ENCODE results near the gene PLCB1.

Gene PLCB1

DNA sequence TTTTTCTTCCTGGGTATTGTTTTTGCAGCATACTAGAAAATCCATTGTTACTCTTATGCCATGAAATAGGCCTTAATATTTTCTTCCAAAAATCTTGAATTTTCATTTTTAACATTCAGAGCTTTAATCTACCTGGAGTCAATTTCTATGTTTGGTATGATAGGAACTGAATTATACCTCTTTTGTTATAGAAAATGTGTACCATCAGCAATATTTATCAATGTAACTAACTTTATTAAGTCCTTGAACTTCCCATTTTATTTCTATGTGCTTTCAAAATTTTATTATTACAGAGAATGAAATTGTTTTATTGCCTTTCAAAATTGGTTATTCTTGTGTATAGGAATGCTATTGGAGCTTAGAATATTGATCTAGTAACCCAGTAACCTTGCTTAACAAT, 68.2 kb downstream of the PLCB1 start:
- no peak overlapping the region for H3K9ac ChIP-seq (ENCODE audit: low read depth, low read length)
- no peaks in the 10 kb centered on the region for H3K36me3 ChIP-seq (ENCODE audit: insufficient read depth, low read depth, low read length)
- H3K4me1 ChIP-seq (ENCODE audit: insufficient read depth, low read length) = no peaks in the 10 kb centered on the region
- no peak overlapping the region for H3K4me3 ChIP-seq (ENCODE audit: low read length)
- H3K27me3 ChIP-seq (ENCODE audit: insufficient read depth, low read length) = no peaks in the 10 kb centered on the region
- no peaks in the 10 kb centered on the region for H3K9me3 ChIP-seq (ENCODE audit: insufficient read depth, low read depth, low read length)
- no peak overlapping the region for H3K27ac ChIP-seq (ENCODE audit: low read length)

DNA sequence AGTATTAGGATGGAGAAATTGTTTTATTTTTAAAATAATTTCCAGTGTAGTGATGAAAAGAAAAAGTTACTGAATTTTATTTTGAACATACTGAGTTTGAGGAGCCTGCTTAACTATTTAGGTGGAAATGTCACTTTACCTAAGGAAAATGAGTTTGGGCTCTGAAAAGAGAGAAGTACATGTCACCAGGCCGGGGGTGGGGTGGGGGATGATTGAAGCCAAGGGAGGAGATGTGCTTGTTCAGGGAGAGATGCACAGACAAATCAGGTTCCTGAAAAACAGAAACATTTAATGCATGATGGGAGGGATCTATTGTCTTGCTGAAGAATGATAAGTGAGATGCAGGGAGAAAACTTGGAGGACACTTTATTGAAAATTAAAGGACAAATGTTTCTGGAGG, 71.3 kb downstream of the PLCB1 start:
- Histone ChIP-seq H3K9ac (ENCODE audit: low read depth, low read length) (no peak overlapping the region), H3K9me3 (ENCODE audit: insufficient read depth, low read depth, low read length) (no peaks in the 10 kb centered on the region), H3K36me3 (ENCODE audit: insufficient read depth, low read depth, low read length) (no peaks in the 10 kb centered on the region), H3K27ac (ENCODE audit: low read length) (no peak overlapping the region), H3K27me3 (ENCODE audit: insufficient read depth, low read length) (no peaks in the 10 kb centered on the region), H3K4me1 (ENCODE audit: insufficient read depth, low read length) (no peaks in the 10 kb centered on the region), H3K4me3 (ENCODE audit: low read length) (no peak overlapping the region)

DNA sequence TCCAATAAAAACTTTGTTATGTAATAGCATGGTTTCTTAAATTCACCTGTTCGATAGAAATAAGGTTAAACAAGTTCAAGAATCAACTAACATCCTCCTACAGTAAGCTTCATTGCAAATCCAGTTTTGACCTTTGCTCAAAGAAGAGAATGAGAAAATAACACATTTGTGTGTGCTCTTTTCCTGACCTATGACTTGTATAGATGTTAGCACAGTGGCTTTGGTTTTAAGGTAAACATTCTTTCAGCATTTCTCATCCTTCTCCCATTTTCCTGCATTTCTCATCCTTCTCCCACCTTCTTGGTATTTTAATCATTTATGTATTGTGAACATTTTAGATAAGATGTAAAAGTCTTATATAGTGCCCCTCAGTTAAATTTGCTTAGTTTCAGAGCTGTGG, 73.9 kb downstream of the PLCB1 start:
- Histone ChIP-seq H3K9ac (ENCODE audit: low read depth, low read length) (no peak overlapping the region), H3K27me3 (ENCODE audit: insufficient read depth, low read length) (no peaks in the 10 kb centered on the region), H3K4me1 (ENCODE audit: insufficient read depth, low read length) (no peaks in the 10 kb centered on the region), H3K27ac (ENCODE audit: low read length) (no peak overlapping the region), H3K9me3 (ENCODE audit: insufficient read depth, low read depth, low read length) (no peaks in the 10 kb centered on the region), H3K36me3 (ENCODE audit: insufficient read depth, low read depth, low read length) (no peaks in the 10 kb centered on the region), H3K4me3 (ENCODE audit: low read length) (no peak overlapping the region)

DNA sequence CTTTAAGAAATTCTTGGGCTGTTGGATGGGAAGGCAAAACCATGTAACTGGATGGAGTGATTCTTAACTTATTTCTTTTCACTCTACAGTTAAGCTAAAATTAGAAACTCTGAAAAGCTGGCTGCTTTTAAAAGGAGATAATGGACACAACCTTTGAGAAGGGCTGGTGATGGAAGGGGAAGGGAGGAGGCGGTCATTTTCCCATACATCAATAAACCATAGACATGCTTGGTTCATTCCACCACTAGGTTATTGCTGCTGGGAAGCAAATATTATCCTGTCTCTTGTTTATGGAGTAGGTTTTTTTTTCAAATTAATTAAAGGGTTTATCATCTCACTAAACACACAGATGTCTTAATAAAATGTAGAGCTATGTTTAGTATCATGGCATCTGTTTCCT, 76.2 kb downstream of the PLCB1 start:
- Histone ChIP-seq H3K9me3 (ENCODE audit: insufficient read depth, low read depth, low read length) (no peaks in the 10 kb centered on the region), H3K4me3 (ENCODE audit: low read length) (no peak overlapping the region), H3K9ac (ENCODE audit: low read depth, low read length) (no peak overlapping the region), H3K27ac (ENCODE audit: low read length) (no peak overlapping the region), H3K27me3 (ENCODE audit: insufficient read depth, low read length) (no peaks in the 10 kb centered on the region), H3K4me1 (ENCODE audit: insufficient read depth, low read length) (no peaks in the 10 kb centered on the region), H3K36me3 (ENCODE audit: insufficient read depth, low read depth, low read length) (no peaks in the 10 kb centered on the region)

DNA sequence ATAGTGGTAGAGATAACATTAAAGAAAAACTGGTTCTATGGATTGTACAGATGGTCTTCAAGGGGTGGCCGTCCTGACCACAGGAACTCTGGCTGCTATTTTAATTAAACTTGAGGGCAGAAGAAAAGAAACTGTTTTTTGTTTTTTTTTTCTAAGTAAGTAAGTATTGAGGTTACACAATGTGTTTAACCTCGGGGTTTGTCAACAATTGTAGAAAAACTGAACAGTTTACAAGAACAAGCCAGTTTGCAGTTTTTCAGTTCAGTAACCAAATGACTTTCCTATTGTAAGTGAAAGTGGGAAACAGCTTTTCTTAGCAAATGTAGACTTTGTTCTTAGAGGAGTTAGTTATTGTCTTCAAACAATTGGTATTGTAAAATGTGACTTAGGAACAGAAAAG, 77.0 kb downstream of the PLCB1 start:
- Histone ChIP-seq H3K9me3 (ENCODE audit: insufficient read depth, low read depth, low read length) (no peaks in the 10 kb centered on the region), H3K4me1 (ENCODE audit: insufficient read depth, low read length) (no peaks in the 10 kb centered on the region), H3K36me3 (ENCODE audit: insufficient read depth, low read depth, low read length) (no peaks in the 10 kb centered on the region), H3K27ac (ENCODE audit: low read length) (no peak overlapping the region), H3K9ac (ENCODE audit: low read depth, low read length) (no peak overlapping the region), H3K27me3 (ENCODE audit: insufficient read depth, low read length) (no peaks in the 10 kb centered on the region), H3K4me3 (ENCODE audit: low read length) (no peak overlapping the region)

DNA sequence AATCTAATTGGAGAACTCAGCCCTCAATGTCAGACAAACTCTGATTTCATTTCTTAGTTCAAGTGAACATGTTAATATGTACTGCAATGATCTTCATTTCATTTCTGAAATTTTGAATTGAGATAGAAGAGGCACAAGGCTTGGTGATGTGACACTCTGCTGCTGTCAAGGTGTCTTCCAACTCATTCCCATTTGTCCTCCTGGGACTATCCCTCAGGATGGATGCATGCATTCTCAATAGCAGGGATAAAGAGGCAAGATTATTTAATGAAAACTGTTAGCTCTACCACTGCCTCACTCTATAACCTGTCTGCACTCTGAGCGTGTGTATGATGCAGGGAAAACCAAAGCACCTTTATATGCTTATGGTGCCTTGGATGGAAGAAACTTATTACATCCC, 78.7 kb downstream of the PLCB1 start:
- Histone ChIP-seq H3K27me3 (ENCODE audit: insufficient read depth, low read length) (no peaks in the 10 kb centered on the region), H3K9me3 (ENCODE audit: insufficient read depth, low read depth, low read length) (no peaks in the 10 kb centered on the region), H3K9ac (ENCODE audit: low read depth, low read length) (no peak overlapping the region), H3K36me3 (ENCODE audit: insufficient read depth, low read depth, low read length) (no peaks in the 10 kb centered on the region), H3K4me1 (ENCODE audit: insufficient read depth, low read length) (peaks cover 5% of the 10 kb centered on the region; the same call in 1 of the 2 replicates), H3K27ac (ENCODE audit: low read length) (no peak overlapping the region), H3K4me3 (ENCODE audit: low read length) (no peak overlapping the region)

DNA sequence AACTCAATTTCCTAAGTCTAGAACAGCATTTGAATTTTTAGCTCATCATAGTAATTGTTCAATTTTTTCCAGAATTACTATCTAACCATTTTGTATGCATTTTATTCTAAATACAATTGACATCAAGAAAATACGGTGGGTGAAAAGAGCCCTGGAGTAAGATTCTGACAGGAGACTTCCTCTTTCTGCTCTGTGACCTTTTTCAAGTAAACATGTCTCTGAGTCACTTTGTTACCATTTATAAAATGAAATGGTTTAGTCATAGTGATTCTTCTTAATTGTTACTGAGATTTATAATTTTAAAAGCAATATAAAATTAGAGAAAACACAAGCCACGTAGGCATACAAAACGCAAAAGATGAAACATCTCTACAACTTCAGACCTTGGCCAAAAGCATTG, 80.2 kb downstream of the PLCB1 start:
- Histone ChIP-seq H3K4me3 (ENCODE audit: low read length) (no peak overlapping the region), H3K27ac (ENCODE audit: low read length) (no peak overlapping the region), H3K9me3 (ENCODE audit: insufficient read depth, low read depth, low read length) (no peaks in the 10 kb centered on the region), H3K27me3 (ENCODE audit: insufficient read depth, low read length) (no peaks in the 10 kb centered on the region), H3K9ac (ENCODE audit: low read depth, low read length) (no peak overlapping the region), H3K36me3 (ENCODE audit: insufficient read depth, low read depth, low read length) (no peaks in the 10 kb centered on the region), H3K4me1 (ENCODE audit: insufficient read depth, low read length) (peaks cover 5% of the 10 kb centered on the region; the same call in 1 of the 2 replicates)

DNA sequence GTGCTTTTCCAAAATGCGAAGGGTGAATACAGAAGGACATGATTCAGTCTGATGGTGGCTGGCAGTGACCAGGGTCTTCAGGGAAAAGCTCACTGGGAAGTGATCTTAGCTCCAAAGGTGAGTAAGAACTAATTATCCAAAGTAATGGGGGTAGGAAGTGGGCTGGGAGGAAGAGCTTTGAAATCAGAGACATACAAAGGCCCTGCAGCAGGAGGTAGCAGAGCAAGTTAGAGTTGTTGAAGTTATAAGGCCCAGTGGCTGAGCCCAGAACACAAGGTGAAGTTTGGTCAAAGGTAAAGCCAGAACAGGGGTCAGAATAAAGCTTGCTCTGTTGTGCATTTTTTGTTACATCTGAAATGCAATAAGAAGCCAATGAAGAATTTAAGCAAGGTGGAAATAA, 81.2 kb downstream of the PLCB1 start:
- Histone ChIP-seq H3K9ac (ENCODE audit: low read depth, low read length) (no peak overlapping the region), H3K27ac (ENCODE audit: low read length) (no peak overlapping the region), H3K9me3 (ENCODE audit: insufficient read depth, low read depth, low read length) (no peaks in the 10 kb centered on the region), H3K4me3 (ENCODE audit: low read length) (no peak overlapping the region), H3K36me3 (ENCODE audit: insufficient read depth, low read depth, low read length) (no peaks in the 10 kb centered on the region), H3K27me3 (ENCODE audit: insufficient read depth, low read length) (no peaks in the 10 kb centered on the region), H3K4me1 (ENCODE audit: insufficient read depth, low read length) (peaks cover 5% of the 10 kb centered on the region; the same call in 1 of the 2 replicates)

DNA sequence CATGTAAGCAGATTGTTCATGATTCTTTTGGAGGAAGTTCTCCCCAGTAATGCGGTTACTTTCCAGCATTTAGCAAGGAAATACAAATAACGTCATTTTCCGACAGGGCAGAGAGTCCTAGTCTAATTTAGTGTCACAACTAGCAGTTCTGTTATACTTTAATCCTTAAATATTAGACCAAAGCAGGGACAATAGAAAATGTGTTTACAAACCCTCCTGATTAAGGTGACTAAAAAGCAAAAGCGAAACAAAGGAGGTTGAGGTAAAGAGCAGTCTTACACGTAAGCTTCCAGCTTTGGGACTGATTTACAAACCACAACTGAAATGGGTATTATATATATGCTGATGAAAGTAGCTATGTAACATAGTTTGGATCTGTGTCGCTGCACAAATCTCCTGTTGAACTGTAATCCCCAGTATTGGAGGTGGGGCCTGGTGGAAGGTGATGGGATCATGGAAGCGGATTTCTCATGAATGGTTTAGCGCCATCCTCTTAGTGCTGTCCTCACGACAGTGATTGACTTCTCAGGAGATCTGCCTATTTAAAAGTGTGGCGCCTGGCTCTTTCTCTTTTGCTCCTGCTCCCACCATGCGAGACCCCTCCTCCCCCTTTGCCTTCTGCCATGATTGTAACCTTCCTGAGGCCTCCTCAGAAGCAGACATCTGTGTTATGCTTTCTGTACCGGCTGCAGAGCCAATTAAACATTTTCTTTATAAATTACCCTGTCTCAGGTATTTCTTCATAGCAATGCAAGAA, 81.9 kb downstream of the PLCB1 start:
- H3K9me3 ChIP-seq (ENCODE audit: insufficient read depth, low read depth, low read length) = no peaks in the 10 kb centered on the region
- no peak overlapping the region for H3K4me3 ChIP-seq (ENCODE audit: low read length)
- no peak overlapping the region for H3K27ac ChIP-seq (ENCODE audit: low read length)
- H3K4me1 ChIP-seq (ENCODE audit: insufficient read depth, low read length) = peaks cover 5% of the 10 kb centered on the region; the same call in 1 of the 2 replicates
- no peak overlapping the region for H3K9ac ChIP-seq (ENCODE audit: low read depth, low read length)
- H3K36me3 ChIP-seq (ENCODE audit: insufficient read depth, low read depth, low read length) = no peaks in the 10 kb centered on the region
- no peaks in the 10 kb centered on the region for H3K27me3 ChIP-seq (ENCODE audit: insufficient read depth, low read length)

DNA sequence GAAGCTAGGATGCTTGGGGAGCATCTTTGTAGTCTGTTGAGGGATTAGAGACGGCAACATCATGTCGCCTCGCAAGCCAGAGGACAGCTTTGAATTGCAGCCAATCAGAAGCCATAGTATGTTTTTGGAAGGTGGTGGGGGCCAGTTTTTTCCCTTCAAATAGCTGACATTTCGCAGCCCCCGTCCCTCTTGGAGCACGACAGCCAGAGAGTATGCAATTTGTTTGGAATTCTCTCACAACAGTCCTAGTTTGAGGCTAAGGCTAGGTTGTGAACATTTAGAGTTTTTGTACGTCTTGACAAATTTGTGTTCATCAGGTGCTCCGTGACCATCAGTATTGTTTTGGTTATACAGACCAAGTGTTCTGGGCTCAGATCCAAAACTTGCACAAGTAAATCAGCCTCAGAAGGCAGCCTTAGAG, 83.3 kb downstream of the PLCB1 start:
- Histone ChIP-seq H3K4me1 (ENCODE audit: insufficient read depth, low read length) (peaks cover 5% of the 10 kb centered on the region; the same call in 1 of the 2 replicates), H3K9ac (ENCODE audit: low read depth, low read length) (no peak overlapping the region), H3K9me3 (ENCODE audit: insufficient read depth, low read depth, low read length) (no peaks in the 10 kb centered on the region)

DNA sequence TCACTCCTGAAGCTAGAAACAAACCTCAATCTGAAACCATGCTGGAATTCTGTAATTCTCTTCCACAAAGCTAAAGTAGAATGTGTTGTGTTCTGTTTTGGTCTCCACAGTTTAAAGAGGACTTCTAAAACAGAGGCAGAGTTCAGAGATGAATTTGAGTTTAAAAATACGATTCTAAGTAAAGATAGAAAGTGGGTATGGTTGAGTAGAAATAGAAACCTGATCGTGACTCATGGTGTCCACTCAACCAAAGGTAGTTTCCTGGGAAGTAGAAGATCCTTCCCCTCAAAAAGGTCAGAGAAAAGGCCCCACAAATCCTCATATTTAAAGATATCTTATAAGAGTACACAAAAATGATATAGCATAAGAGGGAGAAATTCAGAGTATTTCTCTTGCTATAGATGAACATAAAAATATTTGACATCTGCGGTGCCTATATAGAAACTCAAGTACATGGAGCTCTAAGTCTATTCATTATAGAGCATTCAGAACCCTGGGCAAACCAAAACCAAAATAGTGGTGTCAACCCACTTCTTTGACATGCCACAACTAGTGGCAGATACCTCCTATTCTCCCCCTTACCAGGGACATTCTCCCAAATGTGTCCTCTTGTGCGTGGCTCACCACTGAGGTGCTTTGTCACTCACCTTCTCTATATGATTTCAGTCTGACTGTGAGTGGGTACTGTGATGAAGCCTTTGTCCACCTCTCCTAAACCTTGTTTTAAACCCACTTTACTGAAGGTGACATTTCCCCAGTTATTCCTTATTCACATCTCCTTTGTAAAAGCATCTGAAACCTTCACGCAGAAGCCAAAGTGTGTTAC, 84.5 kb downstream of the PLCB1 start:
- Histone ChIP-seq H3K4me3 (ENCODE audit: low read length) (no peak overlapping the region), H3K27ac (ENCODE audit: low read length) (no peak overlapping the region), H3K4me1 (ENCODE audit: insufficient read depth, low read length) (peaks cover 5% of the 10 kb centered on the region; the same call in 1 of the 2 replicates)

More for the DNA sequence above, 83.3 kb downstream of the PLCB1 start:
- Histone ChIP-seq H3K27me3 (ENCODE audit: insufficient read depth, low read length) (no peaks in the 10 kb centered on the region), H3K27ac (ENCODE audit: low read length) (no peak overlapping the region), H3K36me3 (ENCODE audit: insufficient read depth, low read depth, low read length) (no peaks in the 10 kb centered on the region), H3K4me3 (ENCODE audit: low read length) (no peak overlapping the region)

DNA sequence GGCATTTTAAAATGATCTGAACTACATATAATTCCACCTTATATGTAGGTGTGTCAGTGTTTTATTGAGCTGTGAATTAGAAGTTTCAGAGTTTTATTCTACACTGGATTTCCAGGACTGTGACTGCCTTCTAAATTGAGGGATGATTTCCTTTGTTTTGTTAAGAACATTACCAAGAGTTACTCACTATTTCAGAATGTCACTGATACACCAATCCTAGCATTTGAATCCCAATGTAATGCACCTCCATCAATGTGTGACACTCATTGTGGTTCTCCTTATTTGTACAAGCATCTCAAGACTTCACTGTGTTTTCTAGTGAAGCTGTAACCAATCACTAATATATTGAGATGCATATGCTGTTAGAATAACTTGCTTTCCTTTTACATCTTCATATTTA, 86.8 kb downstream of the PLCB1 start:
- no peaks in the 10 kb centered on the region for H3K36me3 ChIP-seq (ENCODE audit: insufficient read depth, low read depth, low read length)
- H3K9me3 ChIP-seq (ENCODE audit: insufficient read depth, low read depth, low read length) = no peaks in the 10 kb centered on the region
- H3K4me1 ChIP-seq (ENCODE audit: insufficient read depth, low read length) = peaks cover 12% of the 10 kb centered on the region
- no peak overlapping the region for H3K27ac ChIP-seq (ENCODE audit: low read length)
- no peak overlapping the region for H3K9ac ChIP-seq (ENCODE audit: low read depth, low read length)
- no peak overlapping the region for H3K4me3 ChIP-seq (ENCODE audit: low read length)
- H3K27me3 ChIP-seq (ENCODE audit: insufficient read depth, low read length) = no peaks in the 10 kb centered on the region

More for the DNA sequence above, 84.5 kb downstream of the PLCB1 start:
- no peaks in the 10 kb centered on the region for H3K9me3 ChIP-seq (ENCODE audit: insufficient read depth, low read depth, low read length)
- H3K9ac ChIP-seq (ENCODE audit: low read depth, low read length) = no peak overlapping the region
- no peaks in the 10 kb centered on the region for H3K36me3 ChIP-seq (ENCODE audit: insufficient read depth, low read depth, low read length)
- no peaks in the 10 kb centered on the region for H3K27me3 ChIP-seq (ENCODE audit: insufficient read depth, low read length)

Measured in iPS-20b (cell line).